Cardiac muscle cell (in vitro differentiated cells and primary cell): ENCODE measurements around the gene ROR2. TPM values are rescaled to one million over a fixed set of nuclear protein-coding genes. Genes with fewer than 3 reads are reported as not detected.
A peak's percentile ranks its signal among the peaks of the same experiment; 100 is the strongest.

Experiments
- DNase-seq, 2 donors: peaks; one replicate each; pipeline versions ENCODE4 v3.0.0 to v3.0.0-alpha.2; 2010 to 2017; ENCODE audit warnings: low read depth in 1 of 2, low spot score in 1 of 2
- H3K27ac ChIP-seq: fragments of 200-600 bp; sonication (generic); 2 replicates; pipeline ENCODE4 v1.5.1; 2016
- H3K27me3 ChIP-seq: fragments of 200-600 bp; sonication (generic); 2 replicates; pipeline ENCODE4 v1.6.0; 2016; ENCODE audit warnings: control low read depth
- H3K36me3 ChIP-seq: fragments of 200-600 bp; sonication (generic); 2 replicates; pipeline ENCODE4 v1.5.1; 2016; ENCODE audit warnings: control low read depth
- H3K4me1 ChIP-seq: fragments of 200-600 bp; sonication (generic); 2 replicates; pipeline ENCODE4 v1.8.1; 2017; ENCODE audit warnings: low read depth, mild to moderate bottlenecking, mixed run types
- H3K4me3 ChIP-seq: fragments of 200-600 bp; sonication (generic); 2 replicates; pipeline ENCODE4 v1.5.1; 2016; ENCODE audit warnings: mild to moderate bottlenecking
- H3K9me3 ChIP-seq: fragments of 200-600 bp; sonication (generic); 2 replicates; pipeline ENCODE4 v1.5.1; 2017; ENCODE audit warnings: low read depth, mild to moderate bottlenecking, control low read depth
- polyA plus RNA-seq: library from polyadenylated mRNA; unstranded; fragments of >200 nt; fragmentation: Nextera tagmentation; extraction: Ambion mirVana; gene quantifications from 2 replicates; pipeline ENCODE4 v1.2.1, GENCODE V29; 2016
- total RNA-seq: library from RNA; depleted of rRNA; stranded (reverse); fragments of >200 nt; gene quantifications from 2 replicates; pipeline ENCODE4 v1.2.3, GENCODE V29; 2016
- TF ChIP-seq, protein P1 (sequence below): IDR thresholded peaks from 2 replicates; pipeline ENCODE4 v1.5.1; 2012; ENCODE audit warnings: low read depth, mild to moderate bottlenecking, low read length

Gene ROR2
- total RNA-seq (36.7 and 38.6 TPM in 2 replicates), polyA plus RNA-seq (21.5 and 23.6 TPM in 2 replicates)

DNA sequence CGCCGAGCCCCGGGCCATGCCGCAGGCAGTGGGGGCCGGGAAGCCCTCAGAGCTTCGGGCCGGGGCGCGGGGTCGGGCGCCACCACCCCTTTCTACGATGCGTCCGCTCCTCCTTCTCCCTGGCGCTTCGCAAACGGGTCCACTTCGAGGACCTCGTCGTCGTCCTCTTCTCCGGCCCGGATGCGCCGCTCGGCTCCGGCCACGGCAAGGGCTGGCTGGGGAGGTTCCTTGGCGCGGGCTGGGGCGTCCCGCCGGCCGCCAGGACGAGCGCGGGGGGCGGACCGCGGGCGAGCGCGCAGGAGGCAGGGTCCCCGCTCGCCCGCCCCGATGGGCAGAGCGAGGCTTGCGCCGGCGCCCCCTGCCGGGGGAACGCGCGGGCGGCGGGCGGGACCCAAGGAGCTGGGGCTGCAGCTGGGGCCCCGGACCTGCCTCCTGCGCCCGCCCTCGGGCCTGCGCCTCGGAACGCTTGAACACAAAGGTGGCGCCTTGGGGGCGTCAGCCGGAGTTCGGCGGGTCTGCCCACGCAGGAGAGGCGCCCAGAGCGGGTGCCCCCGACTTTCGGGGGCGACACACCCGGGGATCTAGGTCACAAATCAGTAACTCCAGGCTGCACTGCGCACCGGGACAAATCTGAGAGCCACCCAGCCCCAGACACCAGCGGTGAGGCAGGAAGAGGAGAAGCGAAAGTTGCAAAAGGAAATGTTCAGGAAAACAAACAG, at the start of gene ROR2:
TSS of gene ROR2 (minus strand) at position 283 of the 719 bp plus-strand sequence.
- H3K27me3 ChIP-seq: peaks cover 3% of the 10 kb centered on the region

DNA sequence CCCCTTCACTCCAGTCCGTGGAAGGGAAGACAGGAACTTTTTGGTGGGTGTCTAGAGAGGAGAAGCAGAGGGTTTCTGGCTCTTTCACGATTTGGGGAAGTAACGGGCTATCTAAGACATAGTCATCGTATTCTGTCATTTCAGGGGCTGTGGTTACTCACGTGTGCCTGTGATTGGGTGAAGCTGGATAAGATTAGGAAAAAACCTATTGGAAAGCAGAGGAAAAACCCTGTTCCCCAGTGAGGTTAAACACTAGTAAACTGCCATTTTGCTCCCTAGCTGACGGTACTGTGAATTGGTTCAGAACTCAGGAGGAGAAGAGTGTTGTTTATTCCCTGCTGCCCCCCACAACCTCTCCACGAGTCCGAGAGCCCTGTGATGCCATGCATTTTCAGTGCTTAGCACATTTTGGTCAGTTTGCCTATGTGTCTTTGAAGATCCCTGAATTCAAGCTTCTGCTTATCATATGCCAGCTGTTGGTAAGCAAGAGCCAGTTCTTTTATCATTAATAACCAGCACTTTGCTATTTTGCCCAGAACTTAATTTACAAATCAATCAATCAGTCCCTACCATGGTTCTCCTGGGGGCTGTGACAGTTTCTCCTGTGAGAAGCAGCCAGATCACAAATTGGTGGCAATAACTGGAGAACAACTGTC, 45.1 kb upstream of the ROR2 start:
- peak in 1 of 2 donors; percentile 28 for DNase-seq
- H3K27ac ChIP-seq: no peak overlapping the region
- no peaks in the 10 kb centered on the region for H3K9me3 ChIP-seq
- peaks cover 7% of the 10 kb centered on the region for H3K4me1 ChIP-seq
- H3K36me3 ChIP-seq: no peaks in the 10 kb centered on the region
- H3K4me3 ChIP-seq: no peak overlapping the region
- TF ChIP-seq, protein P1, sequence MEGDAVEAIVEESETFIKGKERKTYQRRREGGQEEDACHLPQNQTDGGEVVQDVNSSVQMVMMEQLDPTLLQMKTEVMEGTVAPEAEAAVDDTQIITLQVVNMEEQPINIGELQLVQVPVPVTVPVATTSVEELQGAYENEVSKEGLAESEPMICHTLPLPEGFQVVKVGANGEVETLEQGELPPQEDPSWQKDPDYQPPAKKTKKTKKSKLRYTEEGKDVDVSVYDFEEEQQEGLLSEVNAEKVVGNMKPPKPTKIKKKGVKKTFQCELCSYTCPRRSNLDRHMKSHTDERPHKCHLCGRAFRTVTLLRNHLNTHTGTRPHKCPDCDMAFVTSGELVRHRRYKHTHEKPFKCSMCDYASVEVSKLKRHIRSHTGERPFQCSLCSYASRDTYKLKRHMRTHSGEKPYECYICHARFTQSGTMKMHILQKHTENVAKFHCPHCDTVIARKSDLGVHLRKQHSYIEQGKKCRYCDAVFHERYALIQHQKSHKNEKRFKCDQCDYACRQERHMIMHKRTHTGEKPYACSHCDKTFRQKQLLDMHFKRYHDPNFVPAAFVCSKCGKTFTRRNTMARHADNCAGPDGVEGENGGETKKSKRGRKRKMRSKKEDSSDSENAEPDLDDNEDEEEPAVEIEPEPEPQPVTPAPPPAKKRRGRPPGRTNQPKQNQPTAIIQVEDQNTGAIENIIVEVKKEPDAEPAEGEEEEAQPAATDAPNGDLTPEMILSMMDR: no peak
- H3K27me3 ChIP-seq: peaks cover 64% of the 10 kb centered on the region

More for the DNA sequence above, at the start of gene ROR2:
- Histone ChIP-seq H3K4me3 (peak within 1 kb of the TSS; percentile 98), H3K36me3 (no peaks in the 10 kb centered on the region), H3K4me1 (peaks cover 35% of the 10 kb centered on the region), H3K9me3 (no peaks in the 10 kb centered on the region), H3K27ac (peak within 1 kb of the TSS; percentile 59)
- TF ChIP-seq, protein P1: peak; percentile 46
- DNase-seq: peak; percentile 88 to 89

- no peak overlapping the region for H3K27ac ChIP-seq
- H3K4me3 ChIP-seq: no peak overlapping the region
- no peak for DNase-seq
- H3K4me1 ChIP-seq: peaks cover 7% of the 10 kb centered on the region
- TF ChIP-seq, protein P1: no peak
- H3K27me3 ChIP-seq: peaks cover 69% of the 10 kb centered on the region
- H3K36me3 ChIP-seq: no peaks in the 10 kb centered on the region
- H3K9me3 ChIP-seq: no peaks in the 10 kb centered on the region
Observed at GRCh38 chr9:91994422-91994821, 44.4 kb upstream of the ROR2 start.

- no peaks in the 10 kb centered on the region for H3K36me3 ChIP-seq
- peaks cover 7% of the 10 kb centered on the region for H3K4me1 ChIP-seq
- H3K27me3 ChIP-seq: peaks cover 67% of the 10 kb centered on the region
- TF ChIP-seq, protein P1: no peak
- H3K4me3 ChIP-seq: no peak overlapping the region
- H3K9me3 ChIP-seq: no peaks in the 10 kb centered on the region
- H3K27ac ChIP-seq: no peak overlapping the region
- no peak for DNase-seq
Observed at GRCh38 chr9:91992461-91993041, 42.5 kb upstream of the ROR2 start.

GRCh38 chr9:91991721-91992341, 41.8 kb upstream of the ROR2 start:
- no peak for DNase-seq
- TF ChIP-seq, protein P1: no peak
- Histone ChIP-seq H3K27me3 (peaks cover 72% of the 10 kb centered on the region), H3K27ac (no peak overlapping the region), H3K4me3 (no peak overlapping the region), H3K9me3 (no peaks in the 10 kb centered on the region), H3K36me3 (no peaks in the 10 kb centered on the region), H3K4me1 (peaks cover 7% of the 10 kb centered on the region)
